HG02852 (cell line): ENCODE measurements around the gene ECHDC1.
"Not testable (repeated sequence)": the region's sequence is repeated elsewhere in the genome, so short reads cannot be mapped to it uniquely, and the experiment has no call there.

Experiments
- ATAC-seq: cut with Tn5 transposase; IDR thresholded peaks from one replicate; pipeline ENCODE4 v1.9.1; 2021; ENCODE audit warnings: mild to moderate bottlenecking, moderate library complexity; ENCODE audit not compliant: unreplicated experiment

The ECHDC1 gene

DNA sequence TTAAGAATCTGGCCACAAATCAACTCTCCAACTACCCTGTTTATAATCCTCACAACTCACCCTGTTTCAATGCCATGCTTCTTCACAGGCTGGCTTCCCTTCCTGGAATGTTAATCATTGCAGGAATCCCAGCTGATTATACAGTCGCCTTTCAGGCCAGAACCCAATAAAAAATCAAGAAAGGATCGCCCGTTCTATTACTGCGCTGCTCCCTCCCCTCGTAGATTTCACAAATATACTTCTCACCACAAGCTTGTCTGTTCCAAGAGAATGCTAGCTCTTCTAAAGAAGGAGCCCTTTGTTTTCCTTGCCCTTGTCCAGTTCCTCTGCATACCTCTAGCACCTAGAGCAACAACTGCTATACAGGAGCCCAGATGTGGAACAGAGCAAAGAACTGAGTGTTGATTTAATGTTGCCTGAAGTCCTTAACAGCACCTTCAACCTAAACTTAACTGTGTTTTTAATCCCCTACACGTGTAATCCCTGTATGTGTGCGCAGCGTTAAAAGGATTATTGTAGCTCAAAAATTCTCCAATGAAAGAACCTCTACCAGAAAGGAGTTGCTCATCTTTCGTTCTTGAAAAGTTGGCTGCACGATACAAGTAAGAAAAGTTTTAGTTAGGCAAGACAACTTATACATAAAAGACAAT, 988 bp downstream of the ECHDC1 start:
- no peak for ATAC-seq

DNA sequence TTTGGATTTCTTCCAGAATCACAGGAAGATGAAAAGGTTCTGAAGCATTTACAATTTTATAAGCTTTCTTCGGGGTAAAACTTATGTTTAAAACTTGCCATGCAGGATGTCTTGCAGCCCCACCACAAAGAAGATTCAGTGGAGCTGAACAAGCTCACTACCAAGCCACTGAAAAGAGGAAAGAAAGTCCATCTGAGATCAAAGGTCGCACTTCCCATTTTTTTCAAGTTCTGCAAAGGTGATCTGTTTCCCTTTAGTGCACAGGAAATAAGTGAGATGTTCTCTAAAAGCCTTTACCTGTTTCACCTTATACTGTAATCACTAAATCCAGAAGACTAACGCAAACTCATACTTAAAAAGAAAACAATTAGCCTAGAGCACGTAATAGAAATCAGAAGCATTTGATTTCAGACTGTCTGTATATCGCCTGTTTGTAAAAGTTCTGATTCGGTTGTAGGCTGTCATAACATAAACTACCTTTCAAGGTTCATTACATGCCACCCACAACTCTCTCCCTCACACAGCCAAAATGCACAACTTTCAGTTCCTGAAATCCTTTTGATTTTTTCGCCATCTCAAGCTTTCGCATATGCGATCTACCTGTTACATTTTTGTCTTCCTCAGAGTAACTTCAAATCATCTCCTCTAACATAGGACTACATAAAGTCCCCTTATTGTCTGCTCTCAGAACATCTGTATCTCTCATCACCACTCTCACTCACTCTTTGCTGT, 1.8 kb downstream of the ECHDC1 start:
- peak; percentile 30 for ATAC-seq

DNA sequence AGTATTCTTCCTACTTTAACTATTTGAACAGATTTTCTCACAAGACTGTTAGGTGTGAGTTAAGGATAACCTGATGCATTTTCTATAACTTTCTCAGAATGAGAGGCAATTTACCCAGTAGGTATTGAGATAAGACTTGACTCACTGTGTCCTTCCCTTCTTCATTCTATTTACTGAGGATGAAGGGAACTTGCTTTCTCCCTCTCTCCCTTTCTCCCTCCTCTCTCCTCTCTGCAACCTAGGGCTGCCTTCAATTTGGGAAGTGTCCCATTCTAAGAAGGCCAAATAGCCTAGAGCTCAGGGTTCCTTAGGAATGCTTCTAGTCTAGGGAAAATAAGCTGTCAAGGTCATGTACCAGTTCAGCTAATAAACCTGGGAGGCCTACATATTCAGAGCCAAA, 3.2 kb downstream of the ECHDC1 start:
- ATAC-seq: no peak

DNA sequence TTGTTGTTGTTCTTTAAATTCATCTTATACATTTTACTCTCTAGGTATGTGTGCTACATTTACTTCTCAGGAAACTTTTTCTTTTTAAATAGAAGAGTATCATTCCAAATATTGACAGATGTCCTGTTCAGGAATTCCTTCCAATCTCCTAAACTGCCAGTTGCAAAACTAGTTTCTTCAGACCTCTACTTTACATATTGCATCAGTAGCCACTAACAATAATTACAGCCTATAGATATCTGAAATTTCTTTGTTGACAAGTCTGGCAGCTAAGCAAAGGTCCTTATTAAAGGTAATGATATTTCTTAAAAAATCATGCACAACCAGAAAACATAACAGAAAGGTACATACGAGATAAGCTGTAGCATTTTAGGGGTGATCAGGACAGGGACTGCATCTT, 4.5 kb downstream of the ECHDC1 start:
- ATAC-seq: no peak

DNA sequence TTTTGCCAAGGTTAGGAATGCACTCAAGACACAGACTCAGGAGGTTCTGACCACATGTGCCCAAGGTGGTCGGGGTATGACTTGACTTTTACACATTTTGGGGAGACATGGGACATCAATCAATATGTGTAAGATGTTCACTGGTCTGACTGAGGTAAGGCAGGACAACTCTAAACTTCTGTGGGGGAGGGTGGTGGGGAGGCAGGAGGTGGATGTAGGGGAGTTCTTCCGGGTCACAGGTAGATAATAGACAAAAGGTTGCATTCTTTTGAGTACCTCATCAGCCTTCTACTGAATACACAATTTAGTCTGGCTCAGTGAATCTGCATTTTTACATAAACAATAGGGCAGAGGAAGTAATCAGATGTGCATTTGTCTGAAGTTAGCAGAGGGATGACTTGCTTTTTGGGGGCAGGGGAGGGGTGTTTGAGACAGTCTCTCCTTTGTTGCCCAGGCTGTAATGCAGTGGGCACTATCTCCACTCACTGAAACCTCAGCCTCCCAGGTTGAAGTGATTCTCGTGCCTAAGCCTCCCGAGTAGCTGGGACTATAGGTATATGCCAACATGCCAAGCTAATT, 10.9 kb downstream of the ECHDC1 start:
- ATAC-seq: no peak

DNA sequence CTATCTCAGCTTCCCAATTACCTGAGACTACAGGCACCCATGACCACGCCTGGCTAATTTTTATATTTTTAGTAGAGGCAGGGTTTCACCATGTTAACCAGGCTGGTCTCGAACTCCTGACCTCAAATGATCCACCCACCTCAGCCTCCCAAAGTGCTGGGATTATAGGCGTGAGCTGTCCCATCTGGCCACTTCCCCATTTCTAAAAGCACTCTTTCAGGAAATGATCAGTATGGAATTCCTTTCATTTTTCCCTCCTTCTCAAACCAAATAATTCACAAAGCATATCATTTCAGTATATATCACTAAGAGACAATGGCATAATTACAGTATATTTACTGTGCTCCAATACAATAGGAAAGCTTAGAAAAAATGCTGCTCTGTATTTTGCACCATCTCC, 12.2 kb downstream of the ECHDC1 start:
- ATAC-seq: not testable (repeated sequence)

DNA sequence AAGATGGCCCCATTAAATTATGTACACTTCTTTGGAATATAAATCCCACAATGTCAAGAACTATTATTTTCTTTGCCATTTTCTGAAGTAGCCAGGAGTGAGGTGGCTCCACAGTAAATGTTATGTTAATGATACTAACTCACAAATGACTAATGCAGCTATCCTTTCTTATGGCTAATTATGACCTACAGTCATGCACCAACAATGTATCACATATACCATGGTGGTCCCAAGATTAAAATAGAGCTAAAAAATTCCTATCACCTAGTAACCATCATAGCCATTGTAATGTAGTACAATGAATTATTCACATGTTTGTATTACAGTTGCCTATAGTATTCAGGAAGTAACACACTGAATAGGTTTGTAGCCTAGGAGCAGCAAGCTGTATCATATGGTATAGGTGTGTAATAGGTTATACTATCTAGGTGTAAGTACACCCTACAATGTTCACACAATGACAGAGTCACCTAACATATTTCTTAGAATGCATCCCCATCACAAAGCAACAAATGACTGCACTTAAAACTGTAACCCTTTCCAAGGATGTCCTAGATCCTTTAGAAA, 15.3 kb downstream of the ECHDC1 start:
- no peak for ATAC-seq

DNA sequence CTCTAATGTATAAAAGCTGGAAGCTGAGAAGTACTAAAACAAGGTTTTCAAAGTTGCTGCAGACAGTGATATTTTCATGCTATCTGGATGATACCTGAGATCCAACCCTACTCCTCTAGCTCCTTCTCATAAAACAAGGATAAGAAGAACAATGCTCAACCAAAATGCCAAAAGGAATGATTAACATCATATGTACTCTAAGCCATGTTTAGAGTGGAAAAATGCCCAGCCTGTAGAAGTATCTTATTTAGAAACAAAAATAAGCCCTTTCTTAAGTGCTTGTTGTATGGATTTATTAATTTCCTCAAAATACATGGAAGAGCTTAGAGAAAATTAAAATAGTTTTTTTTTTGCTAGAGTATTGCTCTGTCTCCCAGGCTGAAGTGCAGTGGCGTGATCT, 23.7 kb downstream of the ECHDC1 start:
- ATAC-seq: no peak

DNA sequence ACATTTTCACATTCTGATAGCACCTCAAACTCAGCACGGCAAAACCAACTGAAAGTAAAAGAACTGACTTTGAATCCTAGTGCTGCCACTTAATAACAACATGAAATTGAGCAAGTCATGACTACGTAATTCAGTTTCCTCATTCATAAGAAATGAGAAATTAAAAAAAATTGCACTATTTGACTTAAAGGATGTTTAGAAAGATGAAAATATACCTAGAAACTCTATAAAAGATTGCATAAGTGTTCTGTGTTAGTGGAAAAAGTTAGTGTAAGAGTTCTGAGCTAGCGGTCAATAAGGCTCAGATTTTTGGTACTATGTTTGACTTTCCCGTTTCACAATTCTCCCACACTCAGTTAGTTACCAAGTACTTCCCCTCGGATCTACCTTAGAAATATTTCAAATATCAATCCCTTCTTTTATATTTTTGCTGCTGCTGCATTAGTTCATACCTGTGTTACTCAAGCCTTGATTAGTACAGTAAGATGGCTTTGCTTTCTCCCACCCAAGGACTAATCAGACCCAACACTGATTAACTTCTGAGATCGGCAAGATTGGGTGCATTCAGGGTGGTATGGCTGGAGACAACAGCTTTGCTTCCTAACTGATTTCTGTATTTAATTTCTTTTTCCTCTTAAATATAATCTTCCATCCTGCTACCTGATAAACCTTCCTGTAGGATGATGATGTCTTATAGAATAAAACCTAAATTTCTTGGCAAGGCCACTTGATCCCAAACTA, 25.9 kb downstream of the ECHDC1 start:
- ATAC-seq: no peak

DNA sequence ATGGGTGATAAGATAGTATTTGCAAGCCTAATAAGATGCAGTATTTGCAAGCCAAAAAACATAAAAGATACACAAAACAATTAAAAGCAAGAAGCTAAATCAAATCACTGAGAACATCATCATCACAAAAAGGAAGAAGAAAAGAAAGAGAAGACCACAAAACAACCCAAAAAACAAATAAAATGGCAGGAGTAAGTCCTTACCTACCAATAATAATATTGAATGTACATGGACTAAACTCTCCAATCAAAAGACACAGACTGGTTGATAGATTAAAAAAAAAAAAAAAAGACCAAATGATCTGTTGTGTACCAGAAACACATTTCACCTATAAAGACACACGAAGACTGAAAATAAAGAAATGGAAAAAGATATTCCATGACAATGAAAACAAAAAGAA, 37.7 kb downstream of the ECHDC1 start:
- no peak for ATAC-seq

DNA sequence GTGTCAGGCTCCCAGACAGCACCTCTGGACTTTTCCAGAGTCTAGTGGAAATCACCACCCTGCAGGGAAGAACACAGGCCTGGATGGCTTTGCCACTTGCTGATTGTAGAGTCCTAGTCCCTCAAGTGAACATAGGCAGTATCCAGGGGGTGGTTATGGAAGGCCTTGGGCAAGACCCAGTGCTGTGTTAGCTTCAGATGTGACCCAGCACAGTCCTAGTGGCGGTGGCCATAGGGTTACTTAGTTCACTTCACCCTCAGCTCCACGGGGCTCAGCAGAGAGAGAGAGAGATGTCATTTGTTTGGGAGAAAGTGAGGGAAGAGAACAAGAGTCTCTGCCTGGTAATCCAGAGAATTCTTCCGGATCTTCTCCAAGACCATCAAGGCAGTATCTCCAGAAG, 39.5 kb downstream of the ECHDC1 start:
- ATAC-seq: no peak

DNA sequence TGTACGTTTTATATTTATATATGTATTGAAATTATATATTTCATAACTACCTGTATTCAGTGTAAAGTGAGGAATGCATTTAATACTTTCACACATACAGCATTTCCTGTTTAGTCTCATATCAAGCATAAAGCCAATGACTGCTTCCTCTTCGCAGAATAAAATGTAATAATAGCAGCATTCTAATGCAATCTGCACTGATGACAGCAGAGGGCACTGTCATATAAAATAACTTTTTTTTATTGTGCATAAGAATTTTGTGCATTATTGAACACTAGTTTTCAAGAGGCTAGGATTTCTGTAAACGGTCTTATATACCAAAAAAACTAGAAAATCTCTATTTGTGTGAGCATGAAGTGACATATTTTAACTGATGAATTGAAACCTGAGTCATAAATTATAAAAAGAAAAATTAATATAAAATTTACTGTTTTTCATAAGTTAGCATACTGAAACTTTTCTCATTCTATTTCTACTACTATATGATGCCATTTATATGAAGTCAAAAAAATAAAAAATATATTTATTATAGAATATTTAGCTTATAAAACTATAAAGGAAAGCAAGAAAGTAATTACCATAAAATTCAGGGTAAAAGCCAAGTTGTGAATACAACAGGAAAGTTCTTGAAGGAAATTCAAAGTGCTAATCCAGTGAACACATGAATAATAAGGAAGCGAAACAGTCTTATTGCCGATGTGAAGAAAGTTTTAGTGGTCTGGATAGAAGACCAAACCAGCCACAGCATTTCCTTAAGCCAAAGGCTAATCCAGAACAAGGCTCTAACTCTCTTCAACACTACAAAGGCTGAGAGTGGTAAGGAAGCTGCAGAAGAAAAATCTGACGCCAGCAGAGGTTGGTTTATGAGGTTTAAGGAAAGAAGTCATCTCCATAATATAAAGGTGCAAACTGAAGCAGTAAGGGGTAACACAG, 40.4 kb downstream of the ECHDC1 start:
- ATAC-seq: peak; percentile 64

DNA sequence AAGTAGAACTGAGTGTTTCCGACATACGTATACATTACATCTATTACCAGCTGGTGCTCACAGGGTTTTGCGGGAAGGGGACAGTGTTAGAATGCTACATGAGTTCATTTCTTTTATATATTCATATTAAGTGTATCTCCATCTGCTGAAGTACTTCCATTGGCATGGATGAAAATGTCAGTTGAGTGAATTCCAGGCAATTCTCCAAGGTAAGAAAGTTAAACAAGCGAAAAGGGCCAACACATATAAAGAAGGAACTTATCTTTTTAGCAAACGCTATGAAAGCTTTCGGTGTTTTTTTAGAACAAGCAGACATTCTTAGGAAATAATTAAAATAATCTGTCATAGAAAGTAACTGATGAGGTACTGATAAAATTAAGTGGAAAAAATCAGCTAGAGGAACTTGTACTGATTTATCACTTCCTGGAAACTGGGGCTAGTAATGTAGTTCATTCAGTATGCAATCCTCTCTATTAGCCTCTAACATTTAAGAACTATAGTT, 42.2 kb downstream of the ECHDC1 start:
- no peak for ATAC-seq

DNA sequence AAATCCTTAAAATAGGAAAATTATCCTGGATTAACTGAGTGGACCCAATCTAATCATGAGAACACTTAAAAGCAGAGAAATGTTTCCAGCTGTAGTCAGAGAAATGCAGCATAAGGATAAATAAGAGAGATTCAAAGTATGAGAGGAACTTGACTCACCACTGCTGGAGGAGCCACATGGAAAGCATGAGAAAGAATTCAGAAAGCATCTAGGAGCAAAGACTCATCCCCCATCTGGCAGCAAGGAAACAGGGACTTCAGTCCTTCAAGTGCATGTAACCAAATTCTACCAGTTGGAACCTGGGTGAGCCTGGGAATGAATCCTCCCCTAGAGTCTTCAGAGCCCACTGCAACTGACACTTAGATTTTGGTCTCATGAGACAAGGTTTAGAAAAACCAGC, 43.0 kb downstream of the ECHDC1 start:
- ATAC-seq: no peak

DNA sequence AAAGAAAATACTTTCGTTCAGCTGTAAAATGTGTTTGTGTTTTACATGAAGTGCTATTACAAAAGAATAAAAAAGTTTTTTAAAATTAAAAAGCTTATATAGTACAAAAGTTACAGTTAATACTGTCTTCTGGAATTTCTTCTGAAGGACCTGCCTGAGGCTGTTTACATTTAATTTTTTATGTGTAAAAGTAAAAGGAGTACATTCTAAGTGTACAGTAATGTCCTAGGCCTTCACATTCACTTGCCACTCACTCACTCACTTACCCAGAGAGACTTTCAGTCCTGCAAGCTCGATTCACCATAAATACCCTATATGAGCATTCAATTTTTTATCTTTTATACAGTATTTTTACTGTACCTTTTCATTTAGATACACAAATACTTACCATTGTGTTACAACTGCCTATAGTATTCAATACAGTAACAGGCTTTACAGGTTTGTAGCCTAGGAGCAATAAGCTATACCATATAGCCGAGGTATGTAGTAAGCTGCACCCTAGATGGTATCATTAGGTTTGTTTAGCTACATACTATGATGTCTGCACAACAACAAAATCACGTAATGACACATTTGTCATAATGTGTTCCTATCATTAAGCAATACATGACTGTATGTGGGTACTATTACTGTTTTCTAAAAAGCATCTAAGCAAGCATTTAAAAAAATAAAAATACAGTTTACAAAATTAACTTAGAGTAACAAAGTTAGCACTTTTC, 43.7 kb downstream of the ECHDC1 start:
- no peak for ATAC-seq

DNA sequence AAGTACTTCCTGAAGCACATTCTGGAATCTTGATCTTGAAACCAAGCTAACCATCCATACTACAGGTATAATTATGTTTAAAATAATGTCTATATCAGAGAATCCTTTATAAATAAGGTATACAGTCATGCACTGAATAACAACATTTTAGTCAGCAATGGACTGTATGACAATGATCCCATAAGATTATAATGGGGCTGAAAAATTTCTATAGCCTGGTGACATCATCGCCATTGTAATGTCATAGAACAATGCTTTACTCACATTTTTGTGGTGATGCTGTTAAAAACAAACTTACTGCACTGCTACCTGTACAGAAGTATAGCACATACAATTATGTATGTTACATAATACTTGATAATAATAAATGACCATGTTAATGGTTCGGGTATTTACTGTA, 44.9 kb downstream of the ECHDC1 start:
- ATAC-seq: no peak

DNA sequence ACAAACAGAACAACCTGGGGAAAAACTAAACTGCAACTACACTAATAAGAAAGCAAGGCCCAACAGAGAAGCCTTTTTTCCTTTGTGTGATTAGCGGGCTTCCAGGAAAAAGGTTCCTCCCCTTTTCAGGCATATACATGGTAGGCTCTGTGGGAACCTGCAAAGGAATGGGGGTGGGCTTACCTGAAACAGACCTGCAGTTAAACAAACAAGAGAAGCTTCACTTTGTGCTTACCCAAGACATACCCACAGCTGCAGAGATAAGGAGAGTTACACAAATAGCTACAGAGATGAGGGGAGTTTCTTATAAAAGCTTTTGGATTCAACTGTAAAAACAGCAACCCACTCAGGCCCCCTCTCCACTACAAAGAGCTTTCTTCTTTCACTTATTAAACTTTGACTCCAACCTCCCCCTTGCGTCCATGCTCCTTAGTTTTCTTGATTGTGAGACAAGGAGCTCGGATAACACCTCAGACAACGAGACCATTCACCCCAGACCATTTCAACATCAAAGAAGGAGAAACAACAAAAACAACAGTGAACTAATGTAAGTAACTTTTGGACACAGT, 45.8 kb downstream of the ECHDC1 start:
- no peak for ATAC-seq

DNA sequence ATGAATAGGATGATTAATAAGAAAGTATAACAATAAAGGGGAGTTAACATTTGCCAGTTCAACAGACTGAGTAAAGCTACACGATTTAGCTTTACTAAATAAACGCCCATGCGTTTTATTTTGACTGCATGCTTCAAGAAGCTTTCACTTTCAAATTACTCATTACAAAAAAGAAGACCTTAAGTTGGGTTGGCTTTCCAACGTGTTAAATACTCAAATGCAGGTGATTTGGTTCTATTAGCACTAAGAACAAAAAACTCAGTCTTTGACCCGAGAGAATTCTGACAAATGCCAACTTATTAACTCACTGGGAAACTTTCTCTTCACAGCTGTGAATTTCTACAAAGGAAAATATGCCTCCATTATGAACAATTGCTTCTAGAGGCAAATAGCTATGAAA, 51.9 kb downstream of the ECHDC1 start:
- peak; percentile 87 for ATAC-seq
